ENCODE results near the gene FRMD4A.
A peak's percentile ranks its signal among the peaks of the same experiment; 100 is the strongest.
"Not testable (repeated sequence)": the region's sequence is repeated elsewhere in the genome, so short reads cannot be mapped to it uniquely, and the experiment has no call there.

Gene FRMD4A

GRCh38 chr10:13829790-13830189, 500.9 kb downstream of the FRMD4A start:
- DNase-seq = no peak

GRCh38 chr10:13828284-13828683, 502.4 kb downstream of the FRMD4A start:
- DNase-seq = not testable (repeated sequence)

- no peak for DNase-seq
Measured at GRCh38 chr10:13827076-13827797, 503.5 kb downstream of the FRMD4A start.

- no peak for DNase-seq
Measured at GRCh38 chr10:13823709-13824405, 506.9 kb downstream of the FRMD4A start.

GRCh38 chr10:13823096-13823708, 507.5 kb downstream of the FRMD4A start:
- no peak for DNase-seq

- no peak for DNase-seq
Measured at GRCh38 chr10:13822490-13822889, 508.2 kb downstream of the FRMD4A start.

GRCh38 chr10:13820964-13821337, 509.8 kb downstream of the FRMD4A start:
- no peak for DNase-seq

- peak; percentile 11 for DNase-seq
Measured at GRCh38 chr10:13820119-13820963, 510.4 kb downstream of the FRMD4A start.

- DNase-seq = no peak
Measured at GRCh38 chr10:13816195-13816925, 514.4 kb downstream of the FRMD4A start.

GRCh38 chr10:13815756-13816155, 515.0 kb downstream of the FRMD4A start:
- DNase-seq = no peak

GRCh38 chr10:13813550-13813949, 517.2 kb downstream of the FRMD4A start:
- DNase-seq = no peak

GRCh38 chr10:13812804-13813203, 517.9 kb downstream of the FRMD4A start:
- no peak for DNase-seq

GRCh38 chr10:13810568-13810967, 520.2 kb downstream of the FRMD4A start:
- DNase-seq = no peak

- no peak for DNase-seq
Measured at GRCh38 chr10:13809427-13809826, 521.3 kb downstream of the FRMD4A start.

- no peak for DNase-seq
Measured at GRCh38 chr10:13808556-13809391, 522.0 kb downstream of the FRMD4A start.

GRCh38 chr10:13806419-13806818, 524.3 kb downstream of the FRMD4A start:
- no peak for DNase-seq

GRCh38 chr10:13803566-13804554, 526.9 kb downstream of the FRMD4A start:
- no peak for DNase-seq

- DNase-seq = no peak
Measured at GRCh38 chr10:13801907-13802288, 528.8 kb downstream of the FRMD4A start.

- DNase-seq = no peak
Measured at GRCh38 chr10:13801156-13801906, 529.4 kb downstream of the FRMD4A start.
